Hematopoietic multipotent progenitor cell (in vitro differentiated cells): ENCODE data around the gene VWDE. TPM values are rescaled to one million over a fixed set of nuclear protein-coding genes. Genes with fewer than 3 reads are reported as not detected.
A peak's percentile ranks its signal among the peaks of the same experiment; 100 is the strongest.
"Not testable (repeated sequence)": the region's sequence is repeated elsewhere in the genome, so short reads cannot be mapped to it uniquely, and the experiment has no call there.

Experiments used
- DNase-seq, 3 donors: peaks; one replicate each; pipeline ENCODE4 v3.0.0-alpha.2; 2011 to 2015; ENCODE audit warnings: low read depth in 2 of 3, low spot score in 2 of 3
- total RNA-seq: library from RNA; depleted of rRNA; stranded (reverse); fragments of >200 nt; gene quantifications from one replicate; pipeline ENCODE4 v1.2.3, GENCODE V29; 2012

The VWDE gene
- total RNA-seq, 1 donor, result 7.5 TPM

- no peak for DNase-seq
Observed at GRCh38 chr7:12402365-12402725, 1.3 kb downstream of the VWDE start.

DNA sequence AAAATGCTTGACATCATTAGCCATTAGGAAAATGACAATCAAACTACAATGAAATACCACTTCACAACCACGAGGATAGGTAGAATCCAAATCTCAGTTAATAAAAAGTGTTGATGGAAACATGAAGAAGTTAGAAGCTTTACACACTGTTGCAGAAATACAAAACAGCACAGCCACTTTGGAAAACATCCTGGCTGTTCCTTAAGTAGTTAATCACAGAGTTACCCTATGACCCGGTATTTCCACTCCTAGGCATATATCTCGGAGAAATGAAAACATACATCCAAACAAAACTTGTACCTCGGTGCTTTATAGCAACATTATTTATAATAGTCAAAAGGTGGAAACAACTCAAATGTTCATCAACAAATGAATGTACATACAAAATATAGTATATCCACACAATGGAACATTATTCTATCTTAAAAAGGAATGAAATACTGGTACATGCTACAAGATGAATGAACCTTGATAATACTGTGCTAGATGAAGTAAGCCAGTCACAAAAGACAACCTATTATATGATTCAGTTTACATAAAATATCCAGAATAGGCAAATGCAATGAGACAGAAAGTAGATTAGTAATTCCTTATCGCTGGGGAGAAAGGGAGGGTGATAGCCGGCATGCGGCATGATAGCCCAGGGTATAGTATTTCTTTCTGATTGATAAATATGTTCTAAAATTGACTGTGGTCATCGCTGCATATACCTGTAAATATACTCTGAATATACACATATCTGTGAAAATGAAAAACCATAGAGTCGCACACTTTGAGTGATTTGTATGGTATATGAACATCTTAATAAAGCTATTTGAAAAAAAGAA, 1.9 kb downstream of the VWDE start:
- no peak for DNase-seq

DNA sequence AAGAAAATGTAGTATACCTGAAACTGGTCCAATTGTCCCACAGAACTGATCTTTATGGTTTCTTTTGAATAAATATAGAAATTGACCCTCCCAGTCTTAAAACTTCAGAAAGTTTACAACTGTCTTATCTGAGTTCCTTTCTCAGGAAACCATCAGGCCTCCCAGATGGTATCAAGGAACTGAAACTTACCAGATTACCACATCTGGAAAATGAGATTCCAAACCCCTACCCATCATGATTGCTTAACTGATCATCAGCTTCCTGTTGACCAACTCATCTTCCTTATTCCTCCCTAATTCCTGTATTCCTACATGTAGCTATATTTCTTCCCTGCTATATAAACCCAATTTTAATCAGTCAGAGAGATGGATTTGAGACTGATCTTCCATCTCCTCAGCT, 5.5 kb downstream of the VWDE start:
- no peak for DNase-seq

DNA sequence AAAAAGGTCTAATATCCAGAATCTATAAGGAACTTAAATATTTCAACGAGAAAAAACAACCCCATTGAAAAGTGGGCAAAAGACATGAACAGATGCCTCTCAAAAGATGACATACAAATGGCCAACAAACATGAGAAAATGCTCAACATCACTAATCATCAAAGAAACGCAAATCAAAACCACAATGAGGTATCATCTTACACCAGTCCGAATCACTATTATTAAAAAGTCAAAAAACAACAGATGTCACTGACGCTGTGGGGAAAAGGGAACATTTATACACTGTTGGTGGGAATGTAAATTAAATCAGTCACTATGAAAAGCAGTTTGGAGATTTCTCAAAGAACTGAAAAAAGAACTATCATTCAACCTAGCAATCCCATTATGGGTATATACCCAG, 6.0 kb downstream of the VWDE start:
- DNase-seq, result no peak

DNA sequence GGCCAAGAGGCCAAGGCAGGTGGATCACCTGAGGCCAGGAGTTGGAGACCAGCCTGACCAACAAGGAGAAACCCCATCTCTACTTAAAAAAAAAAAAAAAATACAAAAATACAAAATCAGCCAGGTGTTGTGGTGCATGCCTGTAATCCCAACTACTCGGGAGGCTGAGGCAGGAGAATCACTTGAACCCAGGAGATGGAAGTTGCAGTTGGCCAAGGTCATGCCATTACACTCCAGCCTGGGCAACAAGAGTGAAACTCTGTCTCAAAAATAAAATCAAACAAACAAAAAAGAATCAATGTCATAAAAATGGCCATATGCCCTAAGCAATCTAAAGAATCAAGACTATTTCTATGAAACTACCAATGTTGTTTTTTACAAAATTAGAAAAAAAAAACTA, 7.0 kb downstream of the VWDE start:
- not testable (repeated sequence) for DNase-seq

DNA sequence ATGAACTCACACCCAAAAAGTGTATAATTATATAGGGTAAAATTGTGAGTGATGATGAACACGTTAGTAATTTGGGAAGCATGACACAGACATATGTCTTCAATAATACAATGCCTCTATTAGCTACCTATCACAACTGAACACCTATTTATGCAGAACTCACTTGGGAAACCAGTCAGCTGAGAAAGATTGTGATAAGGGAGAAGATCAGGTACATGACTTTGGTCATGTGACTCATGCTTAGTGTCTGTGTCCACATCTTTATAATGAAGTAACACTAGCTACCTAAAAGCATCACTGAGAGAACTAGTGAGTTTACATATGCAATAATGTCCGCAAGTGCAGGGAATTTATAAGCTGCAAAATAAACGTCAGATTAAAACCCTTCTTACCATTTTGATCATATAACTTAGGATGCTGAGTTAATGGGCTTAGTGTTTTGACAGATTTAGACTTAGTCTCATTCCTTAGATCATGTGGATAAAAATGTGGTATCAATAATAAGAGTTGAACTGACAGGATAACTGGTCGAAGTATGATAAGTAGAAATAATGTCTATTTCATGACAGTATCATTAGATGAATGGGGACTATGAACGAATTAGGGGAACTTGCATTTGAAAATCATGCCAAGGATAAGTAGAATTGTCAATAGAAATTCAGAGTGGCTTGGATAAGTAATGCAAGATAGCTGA, 11.6 kb downstream of the VWDE start:
- DNase-seq, result no peak

DNA sequence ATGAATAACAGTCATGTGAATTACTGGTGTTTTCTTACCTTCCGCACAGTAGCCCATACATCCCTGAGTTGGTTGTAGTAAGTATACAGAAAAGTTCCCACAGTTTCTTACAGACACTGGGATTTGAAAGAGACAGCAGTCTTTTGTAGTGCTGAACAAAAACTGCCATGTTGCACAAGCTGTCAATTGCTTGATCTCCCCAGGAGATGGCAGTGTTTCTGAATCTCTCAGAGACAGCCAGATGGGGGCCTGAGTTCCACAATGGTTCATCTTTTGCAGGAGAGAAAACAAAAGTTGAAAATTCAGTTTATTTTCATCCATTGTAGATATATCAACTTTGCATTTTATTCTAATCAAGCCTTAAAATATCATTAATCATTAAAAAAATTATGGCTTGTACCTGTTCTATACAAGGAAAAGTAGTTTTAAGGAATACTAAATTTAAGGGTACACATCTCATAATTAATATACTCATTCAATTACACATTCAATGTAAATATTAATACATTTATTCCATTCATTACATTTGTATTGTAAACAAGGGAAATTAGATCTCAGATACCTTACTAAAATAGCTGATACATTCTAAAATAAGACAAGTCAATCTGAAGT, 14.5 kb downstream of the VWDE start:
- DNase-seq, result peak in 2 of 3 donors; percentile 56 to 83

- DNase-seq, result no peak
Observed at GRCh38 chr7:12386313-12386740, 17.3 kb downstream of the VWDE start.

DNA sequence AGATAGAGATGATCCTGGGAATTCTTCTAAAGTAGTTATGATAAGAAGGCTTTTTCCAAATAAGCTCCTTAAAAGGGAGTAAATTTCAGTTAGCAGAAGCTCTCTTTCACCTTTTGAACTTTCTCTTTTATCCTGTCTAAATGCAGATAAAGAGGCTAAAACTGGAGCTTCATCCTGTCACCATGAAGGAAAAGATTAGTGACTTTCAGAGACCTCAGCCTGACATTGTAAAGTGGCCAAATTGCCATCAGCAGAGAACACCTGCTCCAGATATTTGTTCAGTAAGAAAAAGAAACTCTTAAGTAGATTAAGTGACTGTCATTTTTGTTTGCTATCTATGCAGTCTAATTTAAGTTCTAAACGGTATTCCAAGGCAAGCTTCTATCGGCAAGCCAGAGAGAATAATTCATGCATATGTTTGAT, 18.3 kb downstream of the VWDE start:
- DNase-seq, result no peak

- no peak for DNase-seq
Observed at GRCh38 chr7:12383377-12383776, 20.3 kb downstream of the VWDE start.

DNA sequence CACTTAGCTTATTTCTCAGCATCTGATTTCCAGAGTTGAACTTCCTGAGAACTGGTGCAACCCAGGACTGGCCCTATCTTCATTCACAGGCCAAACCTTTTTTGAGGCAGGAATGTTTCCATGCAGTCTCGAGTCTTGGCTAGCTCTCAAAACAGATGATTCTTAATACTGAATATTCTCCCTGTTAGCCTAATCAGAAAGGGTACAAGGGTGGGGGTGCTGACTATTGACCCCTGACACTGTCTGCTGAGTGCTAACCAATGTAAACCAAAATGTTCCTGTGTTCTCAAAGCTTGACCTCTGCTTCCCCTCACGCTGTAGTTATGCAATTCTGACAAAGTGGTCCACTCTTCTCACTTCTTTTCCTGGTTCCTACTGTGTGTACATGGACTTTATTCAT, 25.3 kb downstream of the VWDE start:
- DNase-seq, result no peak

- DNase-seq, result no peak
Observed at GRCh38 chr7:12377406-12377805, 26.3 kb downstream of the VWDE start.

- no peak for DNase-seq
Observed at GRCh38 chr7:12373580-12374263, 29.9 kb downstream of the VWDE start.

GRCh38 chr7:12370249-12370648, 33.4 kb downstream of the VWDE start:
- no peak for DNase-seq

- no peak for DNase-seq
Observed at GRCh38 chr7:12369756-12370155, 33.9 kb downstream of the VWDE start.

GRCh38 chr7:12369072-12369471, 34.6 kb downstream of the VWDE start:
- no peak for DNase-seq

GRCh38 chr7:12360948-12361347, 42.7 kb downstream of the VWDE start:
- DNase-seq, result no peak

DNA sequence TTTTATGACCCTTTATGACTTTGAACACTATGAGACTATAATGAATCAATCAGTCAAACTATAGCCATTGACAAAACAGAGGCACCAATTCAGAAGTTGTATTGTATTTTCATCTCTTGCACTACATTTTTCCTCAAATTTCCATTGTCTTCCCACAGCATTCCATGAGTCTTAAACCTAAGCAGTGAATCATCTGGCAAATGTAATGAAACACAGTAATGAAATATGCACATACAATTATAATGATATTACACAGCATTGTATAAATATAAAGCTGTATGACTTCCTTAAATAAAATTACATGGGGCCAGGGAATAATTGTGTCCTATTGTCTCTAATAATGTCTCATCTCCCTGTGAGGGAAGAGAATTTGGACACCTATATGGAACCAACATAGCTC, 45.0 kb downstream of the VWDE start:
- DNase-seq, result no peak

- DNase-seq, result no peak
Observed at GRCh38 chr7:12357508-12357907, 46.2 kb downstream of the VWDE start.

DNA sequence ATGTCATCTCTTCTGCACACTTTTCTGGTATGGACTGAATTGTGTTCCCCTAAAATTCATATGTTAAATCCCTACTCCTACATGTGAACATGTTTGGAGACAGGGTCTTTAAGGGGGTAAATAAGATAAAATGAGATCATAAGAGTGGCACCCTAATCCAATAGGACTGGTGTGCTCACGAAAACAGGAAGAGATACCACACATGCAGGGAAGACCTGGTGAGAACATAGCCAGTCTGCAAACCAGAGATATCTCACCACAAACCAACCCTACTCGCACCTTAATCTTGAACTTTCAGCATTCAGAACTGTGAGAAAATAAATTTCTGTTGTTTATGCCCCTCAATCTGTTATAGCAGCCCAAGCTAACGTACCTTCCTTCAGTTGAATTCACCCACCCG, 51.8 kb downstream of the VWDE start:
- peak in 2 of 3 donors; percentile 45 to 65 for DNase-seq

DNA sequence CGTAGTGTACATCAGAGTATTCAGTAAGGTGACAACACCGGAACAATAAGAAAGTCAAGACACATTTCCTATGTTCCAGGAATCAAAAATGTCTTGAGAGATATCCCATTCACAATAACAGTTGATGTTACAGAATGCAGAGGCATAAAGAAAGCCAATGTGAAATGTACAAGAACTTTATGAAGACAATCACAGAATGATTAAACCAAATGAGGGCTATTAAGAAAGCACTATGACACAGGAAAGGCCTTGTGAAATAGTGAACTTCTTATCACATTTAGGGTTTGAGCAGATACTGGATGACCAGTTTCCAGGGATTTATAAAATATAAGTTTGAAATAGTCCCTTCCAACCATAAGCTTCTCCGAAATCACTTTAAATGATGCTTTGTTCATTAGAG, 52.7 kb downstream of the VWDE start:
- DNase-seq, result no peak
